Measurements from ENCODE around the gene SLC25A15.

GRCh38 chr13:40812724-40813445, 23.5 kb downstream of the SLC25A15 start:
- TF ChIP-seq CTCF (IDR thresholded peaks at IDR 0.05; ENCODE audit: insufficient read depth, low read length, poor library complexity, severe bottlenecking) = no peak
- TF ChIP-seq EZH2phosphoT487 (conservative IDR thresholded peaks at IDR 0.05; ENCODE audit: low read length) = no peak
